OCI-LY3 (cell line): ENCODE measurements around the gene CAMTA1.

Experiments used
- EZH2phosphoT487 ChIP-seq: fragments of 200-600 bp; shearing (Covaris generic); IDR thresholded peaks from 2 replicates; pipeline ENCODE4 v1.6.1; 2018; ENCODE audit warnings: antibody characterized with exemption, mixed run types, low read depth
- TF ChIP-seq, protein P1 (sequence below): fragments of 200-600, 300-600 bp; sonication (generic); IDR thresholded peaks from 2 replicates; pipeline ENCODE4 v1.5.1; 2014; ENCODE audit warnings: antibody characterized with exemption, low read length, low read depth

GRCh38 chr1:7402548-7402850 lies 617.2 kb downstream of the CAMTA1 start:
- TF ChIP-seq, protein P1, sequence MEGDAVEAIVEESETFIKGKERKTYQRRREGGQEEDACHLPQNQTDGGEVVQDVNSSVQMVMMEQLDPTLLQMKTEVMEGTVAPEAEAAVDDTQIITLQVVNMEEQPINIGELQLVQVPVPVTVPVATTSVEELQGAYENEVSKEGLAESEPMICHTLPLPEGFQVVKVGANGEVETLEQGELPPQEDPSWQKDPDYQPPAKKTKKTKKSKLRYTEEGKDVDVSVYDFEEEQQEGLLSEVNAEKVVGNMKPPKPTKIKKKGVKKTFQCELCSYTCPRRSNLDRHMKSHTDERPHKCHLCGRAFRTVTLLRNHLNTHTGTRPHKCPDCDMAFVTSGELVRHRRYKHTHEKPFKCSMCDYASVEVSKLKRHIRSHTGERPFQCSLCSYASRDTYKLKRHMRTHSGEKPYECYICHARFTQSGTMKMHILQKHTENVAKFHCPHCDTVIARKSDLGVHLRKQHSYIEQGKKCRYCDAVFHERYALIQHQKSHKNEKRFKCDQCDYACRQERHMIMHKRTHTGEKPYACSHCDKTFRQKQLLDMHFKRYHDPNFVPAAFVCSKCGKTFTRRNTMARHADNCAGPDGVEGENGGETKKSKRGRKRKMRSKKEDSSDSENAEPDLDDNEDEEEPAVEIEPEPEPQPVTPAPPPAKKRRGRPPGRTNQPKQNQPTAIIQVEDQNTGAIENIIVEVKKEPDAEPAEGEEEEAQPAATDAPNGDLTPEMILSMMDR, result no peak
- TF ChIP-seq EZH2phosphoT487, result no peak
